Measurements from ENCODE around the gene MRPS9. TPM values are rescaled to one million over a fixed set of nuclear protein-coding genes. Genes with fewer than 3 reads are reported as not detected.
A peak's percentile ranks its signal among the peaks of the same experiment; 100 is the strongest.

The MRPS9 gene
- total and polyA plus RNA-seq, 9 of the 15 experiments (the other 6 are each of a cell fraction or from before 2014, with no cell fraction given) = 46.2 to 143 (median 65.6) TPM

GRCh38 chr2:105052773-105053172 is 14.9 kb downstream of the MRPS9 start:
- ChIA-PET CTCF (ENCODE audit: low intra/inter-chr PET ratio) (no interaction called here), POLR2A (interaction anchor here (1.6 kb wide), 1 partner anchor 15 kb away, joined by 9 read pairs; the partner anchor contains the start of gene MRPS9)
- H3K27ac ChIP-seq (ENCODE audit: extremely low read depth, low read depth, low read length) = peak overlapping the region; percentile 55; the same call in 2 of the 3 replicates
- peaks cover 47% of the 10 kb centered on the region for H3K79me2 ChIP-seq (ENCODE audit: control insufficient read depth, insufficient read depth, low read length)
- ATAC-seq (peak; percentile 86), FAIRE-seq (peak; percentile 98), DNase-seq (ENCODE audit: extremely low read depth in 1 of 4, low spot score in 3 of 4) (peak in 2 of 4 experiments; percentile 54 to 88)
- peaks cover 0 to 3% of the 10 kb centered on the region in 2 experiments; a peak in 1 of 5 replicates for H3K4me1 ChIP-seq (replicated peaks in 1 of 2; ENCODE audit: control insufficient read depth in 2 of 2, insufficient read depth in 2 of 2, low read length in 2 of 2)
- no peaks in the 10 kb centered on the region for H3K27me3 ChIP-seq (ENCODE audit: control insufficient read depth in 2 of 2, insufficient read depth in 2 of 2, low read length in 2 of 2)
- H3K4me3 ChIP-seq = no peak overlapping the region
- peaks cover 5% of the 10 kb centered on the region; the same call in 1 of the 2 replicates for H3K9me3 ChIP-seq (replicated peaks; ENCODE audit: control insufficient read depth, insufficient read depth, low read depth, low read length)
- no peak overlapping the region for H3K4me2 ChIP-seq (ENCODE audit: insufficient read depth, low read length)
- peaks cover 28% of the 10 kb centered on the region for H3K36me3 ChIP-seq (ENCODE audit: control insufficient read depth, insufficient read depth, low read length)
- no TSS peak for BruUV-seq (replicated peaks)
- intact Hi-C loops (cut with micrococcal nuclease) = no loop called here
- in situ Hi-C loops (cut with MboI) = no loop called here
- H4K20me1 ChIP-seq (replicated peaks; ENCODE audit: control insufficient read depth, insufficient read depth, low read length) = no peaks in the 10 kb centered on the region
- no peaks in the 10 kb centered on the region for H3K9me1 ChIP-seq (ENCODE audit: control insufficient read depth, insufficient read depth, low read length)
- H2AFZ ChIP-seq (ENCODE audit: low read depth, low read length) = no peak overlapping the region
- H3K9ac ChIP-seq (ENCODE audit: insufficient read depth in 1 of 2, low read depth in 2 of 2, low read length in 2 of 2) = peak overlapping the region in 1 of 2 experiments; percentile 12; a peak in 1 of 4 replicates
- 6% methylated on average over 1 of the region's 1 CpG for WGBS (ENCODE audit: insufficient coverage, low coverage, missing lambda C conversion rate)
- peak in 1 of 2 experiments; percentile 36; a peak in 1 of 4 replicates for TF ChIP-seq RCOR1 (IDR thresholded peaks at IDR 0.05; ENCODE audit: borderline replicate concordance in 1 of 2, low read depth in 2 of 2, low read length in 2 of 2)
- peak; percentile 18 for TF ChIP-seq TBP (optimal IDR thresholded peaks at IDR 0.05; ENCODE audit: low read depth, low read length)
- no peak for TF ChIP-seq SIN3A (IDR thresholded peaks at IDR 0.05; ENCODE audit: borderline replicate concordance in 2 of 2, control insufficient read depth in 1 of 2, low read depth in 2 of 2, low read length in 2 of 2)
- TF ChIP-seq OTX1 (CRISPR knock-in tag; IDR thresholded peaks at IDR 0.05) = no peak
- TF ChIP-seq ZNF146 (CRISPR knock-in tag; IDR thresholded peaks at IDR 0.05; ENCODE audit: unreplicated experiment) = no peak
- TF ChIP-seq RUNX1 (IDR thresholded peaks at IDR 0.05; ENCODE audit: low read depth) = no peak
- TF ChIP-seq SETDB1 (IDR thresholded peaks at IDR 0.05; ENCODE audit: low read length) = no peak
- no peak for TF ChIP-seq HLTF (IDR thresholded peaks at IDR 0.05)
- no peak for TF ChIP-seq ZNF23 (CRISPR knock-in tag; IDR thresholded peaks at IDR 0.05)
- peak; percentile 48 for TF ChIP-seq CBFA2T3 (IDR thresholded peaks at IDR 0.05)
- TF ChIP-seq, protein P1, sequence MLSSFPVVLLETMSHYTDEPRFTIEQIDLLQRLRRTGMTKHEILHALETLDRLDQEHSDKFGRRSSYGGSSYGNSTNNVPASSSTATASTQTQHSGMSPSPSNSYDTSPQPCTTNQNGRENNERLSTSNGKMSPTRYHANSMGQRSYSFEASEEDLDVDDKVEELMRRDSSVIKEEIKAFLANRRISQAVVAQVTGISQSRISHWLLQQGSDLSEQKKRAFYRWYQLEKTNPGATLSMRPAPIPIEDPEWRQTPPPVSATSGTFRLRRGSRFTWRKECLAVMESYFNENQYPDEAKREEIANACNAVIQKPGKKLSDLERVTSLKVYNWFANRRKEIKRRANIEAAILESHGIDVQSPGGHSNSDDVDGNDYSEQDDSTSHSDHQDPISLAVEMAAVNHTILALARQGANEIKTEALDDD (IDR thresholded peaks at IDR 0.05) = peak; percentile 64
- TF ChIP-seq CBFA2T2 (conservative IDR thresholded peaks at IDR 0.05) = 0 out of 2 replicates have a peak, but pooled peaks have one; percentile 7
- no peak for TF ChIP-seq CUX1 (CRISPR knock-in tag; IDR thresholded peaks at IDR 0.05)
- no peak for TF ChIP-seq SMARCA4 (IDR thresholded peaks at IDR 0.05)
- TF ChIP-seq EP300 (IDR thresholded peaks at IDR 0.05; ENCODE audit: low read length) = peak; percentile 31; the same call in 1 of the 2 replicates
- no peak for TF ChIP-seq FOSL1 (tag; conservative IDR thresholded peaks at IDR 0.05)
- TF ChIP-seq NFIC (IDR thresholded peaks at IDR 0.05) = peak; percentile 94
- peak; percentile 37; the same call in 1 of the 2 replicates for TF ChIP-seq CTBP1 (IDR thresholded peaks at IDR 0.05; ENCODE audit: borderline replicate concordance)
- no peak for TF ChIP-seq ZBED1 (IDR thresholded peaks at IDR 0.05)
- no peak for TF ChIP-seq GTF2E2 (tag; IDR thresholded peaks at IDR 0.05)
- TF ChIP-seq ZNF75A (CRISPR knock-in tag; IDR thresholded peaks at IDR 0.05) = no peak

Data from K562 (cell line).